SU-DHL-6 (cell line): ENCODE results near the gene YIPF5.

Experiments
- CTCF ChIP-seq: fragments of 200-600 bp; sonication (generic); IDR thresholded peaks from one replicate; pipeline ENCODE4 v1.5.1; 2017; ENCODE audit warnings: antibody characterized with exemption, mild to moderate bottlenecking, low read length, moderate library complexity; ENCODE audit not compliant: insufficient read depth, poor library complexity, severe bottlenecking
- EZH2phosphoT487 ChIP-seq: fragments of 200-600 bp; sonication (generic), shearing (Covaris generic); conservative IDR thresholded peaks from 2 replicates; pipeline ENCODE4 v1.6.1; 2018; ENCODE audit warnings: mild to moderate bottlenecking, antibody characterized with exemption, low read length, moderate library complexity, mixed read lengths

GRCh38 chr5:144179226-144179625 is 8.8 kb upstream of the YIPF5 start:
- no peak for TF ChIP-seq CTCF
- no peak for TF ChIP-seq EZH2phosphoT487
